K562 (cell line): ENCODE results near the gene ADGRG4. TPM values are rescaled to one million over a fixed set of nuclear protein-coding genes. Genes with fewer than 3 reads are reported as not detected.
"Not testable (repeated sequence)": the region's sequence is repeated elsewhere in the genome, so short reads cannot be mapped to it uniquely, and the experiment has no call there.

Experiments used
- ATAC-seq: fragments of 200-7000 bp; cut with Tn5 transposase; 3 replicates; pipeline ENCODE4 v1.9.1; 2020; ENCODE audit warnings: moderate library complexity
- BruUV-seq: library from RNA; stranded (reverse); fragments of 400-500 nt; replicated peaks from 2 replicates; lab custom pipeline; 2021; lab: Mats Ljungman, UMichigan
- CTCF ChIA-PET: fragments of 300-600 bp; formaldehyde crosslinking; extraction: SDS; loops from one replicate; lab custom pipeline; 2021; ENCODE audit warnings: low intra/inter-chr PET ratio; lab: Yijun Ruan, JAX
- POLR2A ChIA-PET: fragments of 300-600, 350-650 bp; sonication (Branson Sonifier 250); formaldehyde crosslinking; extraction: SDS; loops from one replicate; lab custom pipeline; 2021; ENCODE audit warnings: antibody characterized with exemption, inconsistent platforms; lab: Yijun Ruan, JAX
- DNase-seq, 4 experiments: peaks; one replicate each; pipeline versions ENCODE4 v3.0.0 to v3.0.0-alpha.2; 2011 to 2018; ENCODE audit warnings: low spot score in 3 of 4, mixed read lengths in 3 of 4; ENCODE audit errors: extremely low read depth in 1 of 4
- FAIRE-seq: peaks from 2 replicates; lab custom pipeline; 2011; peaks lifted over from hg19 to GRCh38; lab: Jason Lieb, UNC
- H2AFZ ChIP-seq: 2 replicates; pipeline ENCODE4 v1.6.0; 2011; ENCODE audit warnings: low read depth, low read length, control low read depth, inconsistent platforms
- H3K27ac ChIP-seq: fragments of 200-600 bp; 3 replicates; pipeline ENCODE4 v1.8.0; 2011; ENCODE audit warnings: low read depth, mild to moderate bottlenecking, control low read depth, inconsistent platforms, low read length, moderate library complexity, mixed read lengths; ENCODE audit errors: extremely low read depth
- H3K27me3 ChIP-seq, 2 experiments: fragments of 300-600 bp in 1 of 2; 2 replicates in 1 of 2; 3 replicates in 1 of 2; pipeline versions ENCODE4 v1.6.0 to v1.8.0; 2011; ENCODE audit warnings: inconsistent platforms in 2 of 2, low read length in 2 of 2, mild to moderate bottlenecking in 1 of 2, mixed read lengths in 1 of 2, moderate library complexity in 1 of 2; ENCODE audit not compliant: control insufficient read depth in 2 of 2, insufficient read depth in 2 of 2
- H3K36me3 ChIP-seq: fragments of 300-600 bp; 3 replicates; pipeline ENCODE4 v1.8.0; 2011; ENCODE audit warnings: mild to moderate bottlenecking, low read length, inconsistent platforms; ENCODE audit not compliant: control insufficient read depth, insufficient read depth
- H3K4me1 ChIP-seq, 2 experiments: fragments of 200-600 bp in 1 of 2; replicated peaks in 1 of 2; 2 replicates in 1 of 2; 3 replicates in 1 of 2; pipeline versions ENCODE4 v1.5.1 to v1.8.0; 2011; ENCODE audit warnings: inconsistent platforms in 2 of 2, low read length in 2 of 2, mild to moderate bottlenecking in 1 of 2, mixed read lengths in 1 of 2, moderate library complexity in 1 of 2; ENCODE audit not compliant: control insufficient read depth in 2 of 2, insufficient read depth in 2 of 2
- H3K4me2 ChIP-seq: 2 replicates; pipeline ENCODE4 v1.6.1; 2011; ENCODE audit warnings: low read length, control low read depth, inconsistent platforms, mixed read lengths; ENCODE audit not compliant: insufficient read depth
- H3K4me3 ChIP-seq: fragments of 200-600 bp; sonication (generic), shearing (Covaris generic); 2 replicates; pipeline ENCODE4 v1.5.1; 2016; ENCODE audit warnings: control low read depth, inconsistent platforms
- H3K79me2 ChIP-seq: fragments of 200-600 bp; 3 replicates; pipeline ENCODE4 v1.8.0; 2011; ENCODE audit warnings: low read length, inconsistent platforms; ENCODE audit not compliant: control insufficient read depth, insufficient read depth
- H3K9ac ChIP-seq, 2 experiments: 2 replicates each; pipeline versions ENCODE4 v1.6.0 to v1.6.1; 2011; ENCODE audit warnings: low read depth in 2 of 2, low read length in 2 of 2, control low read depth in 1 of 2, inconsistent platforms in 1 of 2, mild to moderate bottlenecking in 1 of 2, mixed read lengths in 1 of 2; ENCODE audit not compliant: insufficient read depth in 1 of 2
- H3K9me1 ChIP-seq: one replicate; pipeline ENCODE4 v1.6.0; 2011; ENCODE audit warnings: inconsistent platforms, mild to moderate bottlenecking, low read length, moderate library complexity; ENCODE audit not compliant: control insufficient read depth, insufficient read depth
- H3K9me3 ChIP-seq: replicated peaks from 2 replicates; pipeline ENCODE4 v1.5.1; 2011; ENCODE audit warnings: low read depth, low read length, inconsistent platforms; ENCODE audit not compliant: control insufficient read depth, insufficient read depth
- H4K20me1 ChIP-seq: replicated peaks from 2 replicates; pipeline ENCODE4 v1.6.1; 2011; ENCODE audit warnings: low read length, inconsistent platforms, mixed read lengths; ENCODE audit not compliant: control insufficient read depth, insufficient read depth
- GABPB2 ChIP-seq: fragments of 250-450 bp; sonication (Bioruptor Pico); conservative IDR thresholded peaks from 2 replicates; pipeline ENCODE4 v1.5.1; 2021; ENCODE audit warnings: mild to moderate bottlenecking
- KAT7 ChIP-seq: sonication (generic); formaldehyde crosslinking; IDR thresholded peaks from 2 replicates; pipeline ENCODE4 v1.8.0; 2022; ENCODE audit warnings: missing genetic modification reagents, mild to moderate bottlenecking, borderline replicate concordance
- KDM4B ChIP-seq, 2 experiments: fragments of 450-650 bp in 1 of 2; sonication (generic) in 1 of 2; IDR thresholded peaks; 2 replicates each; pipeline ENCODE4 v1.6.1; 2016 to 2017; ENCODE audit warnings: borderline replicate concordance in 2 of 2, antibody characterized with exemption in 1 of 2, low read depth in 1 of 2, mild to moderate bottlenecking in 1 of 2
- NFIC ChIP-seq: fragments of 450-650 bp; IDR thresholded peaks from 2 replicates; pipeline ENCODE4 v1.6.1; 2017; ENCODE audit warnings: mild to moderate bottlenecking, inconsistent platforms
- RCOR1 ChIP-seq, 2 experiments: IDR thresholded peaks; 2 replicates each; pipeline ENCODE4 v1.6.1; 2012; ENCODE audit warnings: low read depth in 2 of 2, low read length in 2 of 2, borderline replicate concordance in 1 of 2, improper control_type of control experiment in 1 of 2
- SRF ChIP-seq, 2 experiments: fragments of 250-450, 450-650 bp in 1 of 2; sonication (Bioruptor Pico) in 1 of 2; sonication (generic) in 1 of 2; formaldehyde crosslinking; IDR thresholded peaks; 2 replicates each; pipeline versions ENCODE4 v1.5.0 to v1.5.1; 2020 to 2022; ENCODE audit warnings: mild to moderate bottlenecking in 1 of 2, missing genetic modification reagents in 1 of 2
- ZNF431 ChIP-seq: sonication (generic); formaldehyde crosslinking; IDR thresholded peaks from 2 replicates; pipeline ENCODE4 v1.8.0; 2022; ENCODE audit warnings: mild to moderate bottlenecking, missing genetic modification reagents
- WGBS: fragments of 100-300 bp; shearing (Covaris generic); methylation state at CpG from one replicate; pipeline ENCODE4 v1.1.6; 2016; ENCODE audit warnings: low coverage, mixed read lengths; ENCODE audit not compliant: insufficient coverage; ENCODE audit errors: missing lambda C conversion rate; 5-methylcytosine and 5-hydroxymethylcytosine counted together
- in situ Hi-C: fragments of 300-500 bp; cut with MboI; formaldehyde crosslinking; loops from 4 replicates; pipeline ENCODE4 v1.15.0; 2018; ENCODE audit warnings: inconsistent platforms, mixed read lengths
- intact Hi-C: fragments of 100-400 bp; cut with micrococcal nuclease; formaldehyde crosslinking; loops from 2 replicates; pipeline ENCODE4 v1.14.2; 2022
- polyA plus RNA-seq, 8 experiments: library from polyadenylated mRNA; depleted of rRNA in 4 of 8; stranded (reverse) in 5 of 8; unstranded in 3 of 8; fragments of >200 nt; fragmentation: Nextera tagmentation in 2 of 8; fragmentation: Illumina TruSeq in 1 of 8; extraction: Ambion mirVana in 2 of 8; extraction: Trizol in 1 of 8; gene quantifications; 2 replicates each; pipeline versions ENCODE4 v1.2.1 to v1.2.3, GENCODE V29; 2011 to 2014; ENCODE audit warnings: inconsistent platforms in 1 of 8, missing spikeins in 1 of 8
- total RNA-seq, 7 experiments: library from RNA; depleted of rRNA in 6 of 7; stranded (reverse); fragments of >200 nt in 6 of 7; fragmentation: Illumina TruSeq in 2 of 7; extraction: Trizol in 2 of 7; gene quantifications; 2 replicates each; pipeline versions ENCODE4 v1.2.1 to v1.2.3, GENCODE V29; 2011 to 2021; ENCODE audit warnings: low replicate concordance in 1 of 7

ADGRG4 gene
- total and polyA plus RNA-seq, 9 of the 15 experiments (the other 6 are each of a cell fraction or from before 2014, with no cell fraction given), result not detected

- H4K20me1 ChIP-seq, H2AFZ ChIP-seq, ATAC-seq, H3K27me3 ChIP-seq, BruUV-seq, H3K36me3 ChIP-seq, H3K79me2 ChIP-seq, H3K4me2 ChIP-seq, H3K4me1 ChIP-seq, in situ Hi-C loops, H3K27ac ChIP-seq, H3K9me1 ChIP-seq, DNase-seq, H3K9me3 ChIP-seq, POLR2A ChIA-PET, H3K4me3 ChIP-seq, H3K9ac ChIP-seq, FAIRE-seq, intact Hi-C loops, CTCF ChIA-PET: not testable (repeated sequence)
- peak; percentile 93 for TF ChIP-seq ZNF431 (CRISPR knock-in tag)
- 0% methylated on average over 4 of the region's 5 CpGs for WGBS
Measured at GRCh38 chrX:136286375-136286774, 14.4 kb upstream of the ADGRG4 start.

GRCh38 chrX:136291824-136292223 is 8.9 kb upstream of the ADGRG4 start:
- ATAC-seq, result no peak
- no peak for DNase-seq
- POLR2A ChIA-PET, result no interaction called here
- H3K4me3 ChIP-seq, result no peak overlapping the region
- in situ Hi-C loops, result no loop called here
- H3K4me1 ChIP-seq, result no peaks in the 10 kb centered on the region
- H3K27me3 ChIP-seq, result peaks cover 2 to 10% of the 10 kb centered on the region in 2 experiments; a peak in 3 of 5 replicates
- no peaks in the 10 kb centered on the region for H3K9me1 ChIP-seq
- no peaks in the 10 kb centered on the region for H3K9me3 ChIP-seq
- no peaks in the 10 kb centered on the region for H4K20me1 ChIP-seq
- intact Hi-C loops, result no loop called here
- WGBS, result 8% methylated on average over 2 of the region's 2 CpGs
- no peak overlapping the region for H3K9ac ChIP-seq
- no peak overlapping the region for H2AFZ ChIP-seq
- CTCF ChIA-PET, result no interaction called here
- no TSS peak for BruUV-seq
- H3K4me2 ChIP-seq, result no peak overlapping the region
- no peak for TF ChIP-seq RCOR1 (IDR thresholded peaks at IDR 0.05; ENCODE audit: borderline replicate concordance in 1 of 2, low read depth in 2 of 2, low read length in 2 of 2)
- TF ChIP-seq GABPB2 (CRISPR knock-in tag), result no peak
- no peak for TF ChIP-seq KAT7 (CRISPR knock-in tag)
- peak; percentile 67 for TF ChIP-seq NFIC
- TF ChIP-seq SRF (CRISPR knock-in tag; IDR thresholded peaks at IDR 0.05), result no peak
- no peak for TF ChIP-seq KDM4B (IDR thresholded peaks at IDR 0.05; ENCODE audit: borderline replicate concordance in 2 of 2, low read depth in 1 of 2)
- H3K79me2 ChIP-seq, result no peaks in the 10 kb centered on the region
- no peak overlapping the region for H3K27ac ChIP-seq
- no peak for FAIRE-seq
- H3K36me3 ChIP-seq, result no peaks in the 10 kb centered on the region
